ENCODE measurements around the gene DNA2. TPM values are rescaled to one million over a fixed set of nuclear protein-coding genes. Genes with fewer than 3 reads are reported as not detected.

Gene DNA2
- total and polyA plus RNA-seq, 11 donors = 0.91 to 4.2 (median 2.4) TPM

GRCh38 chr10:68385740-68386139 is 86.0 kb downstream of the DNA2 start:
- TF ChIP-seq POLR2A (IDR thresholded peaks at IDR 0.05) (no peak), CTCF (IDR thresholded peaks at IDR 0.05) (no peak)
- H3K27me3 ChIP-seq = no peaks in the 10 kb centered on the region
- intact Hi-C loops (cut with DNase I) = no loop called here
- no peak overlapping the region for H3K27ac ChIP-seq
- no peak for ATAC-seq
- no peak for DNase-seq
- H3K4me3 ChIP-seq = no peak overlapping the region
- H3K9me3 ChIP-seq = no peaks in the 10 kb centered on the region
- H3K36me3 ChIP-seq = peaks cover 0 to 100% (median 98%) of the 10 kb centered on the region in 9 donors
- WGBS, 4 donors = 88 to 92% (median 90%) methylated on average over 2 of the region's 2 CpGs
- no peaks in the 10 kb centered on the region for H3K4me1 ChIP-seq

GRCh38 chr10:68371604-68372003 is 100.2 kb downstream of the DNA2 start:
- intact Hi-C loops (cut with DNase I) = no loop called here
- TF ChIP-seq POLR2A (IDR thresholded peaks at IDR 0.05) = no peak
- Histone ChIP-seq H3K27me3 (no peaks in the 10 kb centered on the region), H3K9me3 (peaks cover 0 to 26% (median 7%) of the 10 kb centered on the region in 12 donors), H3K36me3 (peaks cover 0 to 93% (median 67%) of the 10 kb centered on the region in 9 donors), H3K4me3 (no peak overlapping the region), H3K4me1 (no peaks in the 10 kb centered on the region), H3K27ac (no peak overlapping the region)
- WGBS, 4 donors = 91 to 97% (median 97%) methylated on average over 1 of the region's 1 CpG
- ATAC-seq = no peak
- DNase-seq = no peak

GRCh38 chr10:68367121-68367520 is 104.7 kb downstream of the DNA2 start:
- Histone ChIP-seq H3K9me3 (peaks cover 0 to 13% (median 5%) of the 10 kb centered on the region in 12 donors), H3K4me3 (no peak overlapping the region), H3K4me1 (no peaks in the 10 kb centered on the region), H3K27ac (no peak overlapping the region), H3K27me3 (no peaks in the 10 kb centered on the region), H3K36me3 (peaks cover 0 to 92% (median 60%) of the 10 kb centered on the region in 9 donors)
- ATAC-seq = no peak
- TF ChIP-seq POLR2A (IDR thresholded peaks at IDR 0.05) (no peak), CTCF (IDR thresholded peaks at IDR 0.05) (no peak)
- no peak for DNase-seq
- WGBS, 4 donors = 81 to 89% (median 86%) methylated on average over 2 of the region's 2 CpGs
- intact Hi-C loops (cut with DNase I) = no loop called here

- peaks cover 0 to 8% (median under 1%) of the 10 kb centered on the region in 12 donors for H3K9me3 ChIP-seq
- TF ChIP-seq CTCF (IDR thresholded peaks at IDR 0.05) = no peak
- no peak for TF ChIP-seq POLR2A (IDR thresholded peaks at IDR 0.05)
- no peaks in the 10 kb centered on the region for H3K4me1 ChIP-seq
- H3K36me3 ChIP-seq = peaks cover 0 to 92% (median 60%) of the 10 kb centered on the region in 9 donors
- no peak overlapping the region for H3K27ac ChIP-seq
- ATAC-seq (no peak), DNase-seq (no peak)
- 95 to 99% (median 98%) methylated on average over 5 of the region's 5 CpGs for WGBS, 4 donors
- H3K4me3 ChIP-seq = no peak overlapping the region
- intact Hi-C loops (cut with DNase I) = no loop called here
- H3K27me3 ChIP-seq = no peaks in the 10 kb centered on the region
Measured at GRCh38 chr10:68366600-68366999, 105.2 kb downstream of the DNA2 start.

GRCh38 chr10:68365611-68366010 is 106.2 kb downstream of the DNA2 start:
- Histone ChIP-seq H3K9me3 (no peaks in the 10 kb centered on the region), H3K27me3 (no peaks in the 10 kb centered on the region), H3K4me1 (no peaks in the 10 kb centered on the region), H3K4me3 (no peak overlapping the region), H3K27ac (no peak overlapping the region), H3K36me3 (peaks cover 0 to 93% (median 66%) of the 10 kb centered on the region in 9 donors)
- intact Hi-C loops (cut with DNase I) = no loop called here
- TF ChIP-seq POLR2A (IDR thresholded peaks at IDR 0.05) (no peak), CTCF (IDR thresholded peaks at IDR 0.05) (no peak)
- DNase-seq (no peak), ATAC-seq (no peak)
- 61 to 88% (median 81%) methylated on average over 2 of the region's 2 CpGs for WGBS, 4 donors

All from heart left ventricle (tissue), 16 donors.